Fibroblast of villous mesenchyme (primary cell): ENCODE results near the gene PPP1R7. TPM values are rescaled to one million over a fixed set of nuclear protein-coding genes. Genes with fewer than 3 reads are reported as not detected.

ENCODE experiments used
- DNase-seq: peaks from one replicate; pipeline ENCODE4 v3.0.0-alpha.2; 2010; ENCODE audit warnings: low read depth
- H3K4me3 ChIP-seq: 2 replicates; pipeline ENCODE4 v1.5.1; 2011; ENCODE audit warnings: low read depth, mild to moderate bottlenecking, low read length
- total RNA-seq: library from RNA; depleted of rRNA; stranded (reverse); fragments of >200 nt; gene quantifications from 2 replicates; pipeline ENCODE4 v1.2.3, GENCODE V29; 2012
- TF ChIP-seq, protein P1 (sequence below): IDR thresholded peaks from 2 replicates; pipeline ENCODE4 v1.5.1; 2012; ENCODE audit warnings: low read depth, mild to moderate bottlenecking, low read length; ENCODE audit not compliant: insufficient read depth

PPP1R7 gene
- total RNA-seq, 1 donor: 78.2 TPM

DNA sequence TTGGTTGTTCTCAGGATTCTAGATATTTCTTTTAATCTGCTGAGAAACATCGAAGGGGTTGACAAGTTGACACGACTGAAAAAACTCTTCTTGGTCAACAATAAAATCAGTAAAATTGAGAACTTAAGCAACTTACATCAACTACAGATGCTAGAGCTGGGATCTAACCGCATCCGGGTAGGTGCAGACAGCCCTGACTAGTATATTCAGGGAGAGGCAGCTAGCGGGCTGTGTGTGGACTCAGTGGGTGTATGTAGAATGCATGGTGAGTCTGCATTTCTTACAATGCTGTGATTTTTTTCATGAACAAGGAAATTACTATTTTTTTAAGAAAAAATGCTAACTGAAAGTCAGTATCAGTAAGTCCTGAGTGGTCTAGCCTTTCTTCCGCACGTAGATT lies 10.1 kb downstream of the PPP1R7 start:
- no peak for DNase-seq
- TF ChIP-seq, protein P1, sequence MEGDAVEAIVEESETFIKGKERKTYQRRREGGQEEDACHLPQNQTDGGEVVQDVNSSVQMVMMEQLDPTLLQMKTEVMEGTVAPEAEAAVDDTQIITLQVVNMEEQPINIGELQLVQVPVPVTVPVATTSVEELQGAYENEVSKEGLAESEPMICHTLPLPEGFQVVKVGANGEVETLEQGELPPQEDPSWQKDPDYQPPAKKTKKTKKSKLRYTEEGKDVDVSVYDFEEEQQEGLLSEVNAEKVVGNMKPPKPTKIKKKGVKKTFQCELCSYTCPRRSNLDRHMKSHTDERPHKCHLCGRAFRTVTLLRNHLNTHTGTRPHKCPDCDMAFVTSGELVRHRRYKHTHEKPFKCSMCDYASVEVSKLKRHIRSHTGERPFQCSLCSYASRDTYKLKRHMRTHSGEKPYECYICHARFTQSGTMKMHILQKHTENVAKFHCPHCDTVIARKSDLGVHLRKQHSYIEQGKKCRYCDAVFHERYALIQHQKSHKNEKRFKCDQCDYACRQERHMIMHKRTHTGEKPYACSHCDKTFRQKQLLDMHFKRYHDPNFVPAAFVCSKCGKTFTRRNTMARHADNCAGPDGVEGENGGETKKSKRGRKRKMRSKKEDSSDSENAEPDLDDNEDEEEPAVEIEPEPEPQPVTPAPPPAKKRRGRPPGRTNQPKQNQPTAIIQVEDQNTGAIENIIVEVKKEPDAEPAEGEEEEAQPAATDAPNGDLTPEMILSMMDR: no peak
- H3K4me3 ChIP-seq: no peak overlapping the region

DNA sequence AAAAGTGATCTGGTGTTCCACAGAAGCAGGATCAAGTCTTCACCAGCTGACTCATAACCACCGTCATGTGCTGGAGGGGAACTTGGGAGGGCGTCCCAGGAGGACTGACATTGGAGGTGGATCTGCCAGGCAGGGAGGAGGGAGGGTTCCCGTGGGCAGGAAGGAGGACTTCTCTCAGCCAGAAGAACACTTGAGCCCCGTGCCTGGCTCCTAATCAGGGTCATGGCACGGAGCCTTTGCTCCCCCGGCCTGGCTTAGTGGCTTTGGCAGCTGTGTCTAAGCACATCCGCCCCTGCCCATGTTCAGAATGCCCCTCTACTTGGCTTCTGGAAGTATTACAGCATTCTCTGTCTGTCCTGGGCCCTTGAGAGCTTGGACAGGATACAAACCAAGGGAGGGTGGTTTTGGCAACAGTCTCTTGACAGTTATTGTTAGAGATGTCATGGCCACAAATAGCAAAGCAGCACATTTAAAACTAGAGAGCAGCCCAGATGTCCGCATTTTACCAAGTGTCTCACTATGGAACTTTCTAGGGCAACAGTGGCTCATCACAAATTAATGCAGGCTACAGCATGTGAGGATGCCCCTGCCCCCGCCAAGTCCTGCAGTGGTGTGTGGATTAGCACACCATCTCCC lies 11.5 kb downstream of the PPP1R7 start:
- DNase-seq: peak; percentile 86
- TF ChIP-seq, protein P1: no peak
- no peak overlapping the region for H3K4me3 ChIP-seq

DNA sequence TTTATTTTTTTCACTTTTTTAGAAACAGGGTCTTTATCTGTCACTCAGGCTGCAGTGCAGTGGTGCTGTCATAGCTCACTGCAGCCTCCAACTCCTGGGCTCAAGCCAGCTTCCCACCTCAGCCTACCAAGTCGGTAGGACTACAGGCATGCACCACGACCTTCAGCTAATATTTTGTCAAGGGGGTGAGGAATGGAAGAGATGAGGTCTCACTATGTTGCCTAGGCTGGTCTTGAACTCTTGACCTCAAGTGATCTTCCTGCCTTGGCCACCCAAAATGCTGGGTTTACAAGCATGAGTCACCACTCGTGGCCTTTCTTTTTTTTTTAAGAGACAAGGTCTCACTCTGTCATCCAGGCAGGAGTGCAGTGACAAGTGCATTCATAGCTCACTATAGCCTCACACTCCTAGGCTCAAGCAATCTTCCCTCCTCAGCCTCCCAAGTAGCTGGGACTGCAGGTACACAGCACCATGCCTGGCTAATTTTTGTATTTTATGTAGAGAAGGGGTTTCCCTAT lies 13.4 kb downstream of the PPP1R7 start:
- DNase-seq: no peak
- no peak overlapping the region for H3K4me3 ChIP-seq
- TF ChIP-seq, protein P1: no peak

DNA sequence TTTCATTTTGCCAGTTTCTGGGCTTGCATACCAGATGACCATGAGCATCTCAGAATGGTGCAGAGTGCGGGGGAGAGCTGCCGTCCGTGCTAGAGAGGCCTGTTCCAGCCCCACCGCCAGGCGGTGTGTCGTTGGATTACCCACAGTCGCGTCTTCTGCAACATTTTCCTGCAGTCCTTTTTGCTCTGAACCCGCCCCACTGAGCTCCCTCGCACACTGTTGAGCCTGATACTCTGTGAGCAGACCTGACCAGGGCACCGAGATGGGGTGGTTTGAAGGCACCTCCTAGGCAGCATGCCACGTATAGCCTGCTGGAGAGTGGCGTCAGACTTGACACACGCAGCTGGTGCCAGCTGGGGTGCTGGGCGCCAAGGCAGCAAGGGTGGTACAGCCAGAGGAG lies 18.1 kb downstream of the PPP1R7 start:
- H3K4me3 ChIP-seq: no peak overlapping the region
- no peak for DNase-seq
- TF ChIP-seq, protein P1: no peak

DNA sequence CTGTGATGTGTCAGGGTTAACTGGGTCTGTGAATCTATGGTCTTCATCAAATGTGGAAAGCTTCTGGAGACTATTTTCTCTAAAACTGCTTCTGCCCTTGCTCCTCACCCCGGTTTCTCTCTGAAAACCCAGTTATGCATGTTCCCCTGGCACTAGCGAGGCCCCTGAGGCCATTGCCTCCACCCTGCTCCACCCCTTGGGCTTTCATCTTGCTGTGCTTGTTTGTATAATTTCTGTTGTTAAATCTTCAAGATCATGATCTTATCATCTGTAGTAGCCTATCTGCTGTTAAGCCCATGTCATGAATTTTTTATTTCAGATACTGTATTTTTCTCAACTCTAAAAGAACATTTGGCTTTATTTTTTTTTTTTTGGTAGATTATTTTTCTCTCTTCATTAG lies 23.3 kb downstream of the PPP1R7 start:
- TF ChIP-seq, protein P1: no peak
- peak; percentile 12 for DNase-seq
- no peak overlapping the region for H3K4me3 ChIP-seq

DNA sequence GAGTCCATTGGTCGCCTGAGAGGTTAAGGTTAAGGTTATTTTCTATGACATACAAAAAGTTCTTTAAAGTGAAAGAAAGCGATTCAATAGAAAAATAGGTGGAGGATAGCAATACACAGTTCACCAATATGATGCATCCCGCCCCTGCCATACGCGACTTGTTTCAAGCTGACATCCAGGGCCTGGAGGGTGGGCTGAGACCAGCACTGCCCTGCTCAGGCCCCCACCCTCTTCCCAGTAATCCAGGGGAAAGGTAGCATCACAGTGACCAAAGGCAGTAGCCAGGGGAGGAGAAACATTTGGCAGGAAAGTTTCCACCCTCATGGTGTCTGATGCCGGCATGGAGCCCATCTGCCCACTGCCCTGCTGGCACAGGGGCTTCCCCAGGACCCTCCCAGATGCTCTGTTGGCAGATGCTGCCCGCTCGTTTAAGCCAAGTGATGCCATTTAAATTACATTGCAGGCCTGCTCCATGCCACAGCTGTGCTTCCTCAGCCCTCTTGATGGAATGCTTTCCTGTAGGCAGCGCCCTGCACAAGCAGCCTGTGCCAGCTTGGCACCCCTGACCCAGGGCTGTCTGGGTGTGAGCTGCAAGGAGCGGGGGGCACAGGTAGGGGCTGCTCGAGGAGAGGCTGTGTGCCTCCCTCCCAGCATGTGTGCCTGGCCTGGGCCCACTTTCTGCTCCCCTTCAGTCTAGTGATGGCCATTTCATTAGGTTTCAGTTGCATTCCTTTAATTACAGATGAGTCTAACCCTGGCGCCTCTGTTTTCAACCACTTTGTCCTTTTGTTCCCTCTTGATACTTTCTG lies 27.5 kb downstream of the PPP1R7 start:
- H3K4me3 ChIP-seq: no peak overlapping the region
- DNase-seq: no peak
- TF ChIP-seq, protein P1: no peak
